ENCODE data around the gene GAMT.

DNA sequence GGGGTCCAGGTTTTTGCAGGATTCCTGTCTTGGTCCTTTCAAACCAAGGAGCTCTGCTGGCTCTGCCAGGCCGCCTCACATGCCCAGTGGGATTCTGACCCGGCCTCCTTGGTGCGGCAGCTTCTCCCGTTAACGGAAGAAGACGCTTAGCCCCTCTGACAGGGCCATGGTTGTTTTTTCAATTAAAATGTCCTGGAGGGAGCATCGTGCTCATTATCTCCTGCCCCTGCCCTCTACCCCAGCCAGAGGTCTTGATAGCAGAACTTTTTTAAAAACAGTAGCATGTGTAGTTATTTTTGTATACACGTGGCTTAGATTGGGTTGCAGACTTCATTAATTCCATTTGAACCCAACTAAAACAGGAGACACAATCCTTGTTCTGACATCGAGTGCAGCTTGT is 25.4 kb upstream of the GAMT start:
- TF ChIP-seq, protein P1, sequence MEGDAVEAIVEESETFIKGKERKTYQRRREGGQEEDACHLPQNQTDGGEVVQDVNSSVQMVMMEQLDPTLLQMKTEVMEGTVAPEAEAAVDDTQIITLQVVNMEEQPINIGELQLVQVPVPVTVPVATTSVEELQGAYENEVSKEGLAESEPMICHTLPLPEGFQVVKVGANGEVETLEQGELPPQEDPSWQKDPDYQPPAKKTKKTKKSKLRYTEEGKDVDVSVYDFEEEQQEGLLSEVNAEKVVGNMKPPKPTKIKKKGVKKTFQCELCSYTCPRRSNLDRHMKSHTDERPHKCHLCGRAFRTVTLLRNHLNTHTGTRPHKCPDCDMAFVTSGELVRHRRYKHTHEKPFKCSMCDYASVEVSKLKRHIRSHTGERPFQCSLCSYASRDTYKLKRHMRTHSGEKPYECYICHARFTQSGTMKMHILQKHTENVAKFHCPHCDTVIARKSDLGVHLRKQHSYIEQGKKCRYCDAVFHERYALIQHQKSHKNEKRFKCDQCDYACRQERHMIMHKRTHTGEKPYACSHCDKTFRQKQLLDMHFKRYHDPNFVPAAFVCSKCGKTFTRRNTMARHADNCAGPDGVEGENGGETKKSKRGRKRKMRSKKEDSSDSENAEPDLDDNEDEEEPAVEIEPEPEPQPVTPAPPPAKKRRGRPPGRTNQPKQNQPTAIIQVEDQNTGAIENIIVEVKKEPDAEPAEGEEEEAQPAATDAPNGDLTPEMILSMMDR (IDR thresholded peaks at IDR 0.05), result no peak
- no peak for TF ChIP-seq POLR2A (IDR thresholded peaks at IDR 0.05)
